Mesenchymal stem cell (in vitro differentiated cells and primary cell): ENCODE measurements around the gene TRPV3.

Experiments used
- DNase-seq: peaks from one replicate; pipeline ENCODE4 v3.0.0-alpha.2; 2013
- H2AFZ ChIP-seq: one replicate; pipeline ENCODE4 v1.6.1; 2013; ENCODE audit warnings: low read depth, mild to moderate bottlenecking, control low read depth, inconsistent platforms, low read length, moderate library complexity
- H2AK5ac ChIP-seq: 2 replicates; pipeline ENCODE4 v1.6.1; 2013; ENCODE audit warnings: low read length, moderate library complexity, mild to moderate bottlenecking, inconsistent platforms; ENCODE audit not compliant: severe bottlenecking
- H2BK120ac ChIP-seq: one replicate; pipeline ENCODE4 v1.6.1; 2013; ENCODE audit warnings: low read depth, mild to moderate bottlenecking, inconsistent platforms, low read length, moderate library complexity
- H2BK12ac ChIP-seq, 2 experiments: one replicate each; pipeline ENCODE4 v1.6.1; 2013; ENCODE audit warnings: inconsistent platforms in 2 of 2, low read length in 2 of 2, mild to moderate bottlenecking in 2 of 2, moderate library complexity in 2 of 2, control low read depth in 1 of 2
- H2BK15ac ChIP-seq: one replicate; pipeline ENCODE4 v1.6.1; 2013; ENCODE audit warnings: mild to moderate bottlenecking, low read depth, inconsistent platforms; ENCODE audit not compliant: poor library complexity, severe bottlenecking
- H2BK5ac ChIP-seq: 2 replicates; pipeline ENCODE4 v1.6.1; 2013; ENCODE audit warnings: low read depth, mild to moderate bottlenecking, low read length, control low read depth, inconsistent platforms; ENCODE audit not compliant: poor library complexity, severe bottlenecking
- H3K14ac ChIP-seq, 2 experiments: one replicate each; pipeline ENCODE4 v1.6.1; 2013; ENCODE audit warnings: inconsistent platforms in 2 of 2, low read length in 2 of 2, control low read depth in 1 of 2, mild to moderate bottlenecking in 1 of 2, moderate library complexity in 1 of 2
- H3K18ac ChIP-seq, 2 experiments: one replicate each; pipeline ENCODE4 v1.6.1; 2013; ENCODE audit warnings: inconsistent platforms in 2 of 2, low read length in 2 of 2, control low read depth in 1 of 2, low read depth in 1 of 2, mild to moderate bottlenecking in 1 of 2
- H3K23ac ChIP-seq, 2 experiments: one replicate each; pipeline ENCODE4 v1.6.1; 2013; ENCODE audit warnings: inconsistent platforms in 2 of 2, low read length in 2 of 2, mild to moderate bottlenecking in 2 of 2, moderate library complexity in 2 of 2, control low read depth in 1 of 2
- H3K27ac ChIP-seq: 2 replicates; pipeline ENCODE4 v1.5.1; 2013; ENCODE audit warnings: mild to moderate bottlenecking, moderate library complexity, low read length, control low read depth, inconsistent platforms; ENCODE audit not compliant: poor library complexity, severe bottlenecking
- H3K27me3 ChIP-seq, 2 experiments: 2 replicates each; pipeline versions ENCODE4 v1.6.1 to v1.7.0; 2013; ENCODE audit warnings: low read length in 2 of 2, mild to moderate bottlenecking in 2 of 2, moderate library complexity in 2 of 2, control low read depth in 1 of 2, inconsistent platforms in 1 of 2; ENCODE audit not compliant: control insufficient read depth in 1 of 2, insufficient read depth in 1 of 2
- H3K36me3 ChIP-seq, 2 experiments: 2 replicates each; pipeline versions ENCODE4 v1.6.1 to v1.7.0; 2013; ENCODE audit warnings: low read length in 2 of 2, control low read depth in 1 of 2, inconsistent platforms in 1 of 2, low read depth in 1 of 2, mild to moderate bottlenecking in 1 of 2; ENCODE audit not compliant: insufficient read depth in 2 of 2, control insufficient read depth in 1 of 2
- H3K4ac ChIP-seq, 2 experiments: one replicate each; pipeline ENCODE4 v1.6.1; 2013; ENCODE audit warnings: inconsistent platforms in 2 of 2, low read length in 2 of 2, mild to moderate bottlenecking in 2 of 2, moderate library complexity in 2 of 2, control low read depth in 1 of 2, low read depth in 1 of 2
- H3K4me1 ChIP-seq: 2 replicates; pipeline ENCODE4 v1.6.1; 2013; ENCODE audit warnings: low read depth, low read length, control low read depth; ENCODE audit not compliant: control insufficient read depth, insufficient read depth
- H3K4me2 ChIP-seq: 2 replicates; pipeline ENCODE4 v1.6.1; 2013; ENCODE audit warnings: low read length, mild to moderate bottlenecking, inconsistent platforms; ENCODE audit not compliant: poor library complexity, severe bottlenecking
- H3K4me3 ChIP-seq, 2 experiments: 2 replicates each; pipeline versions ENCODE4 v1.5.1 to v1.7.0; 2013; ENCODE audit warnings: low read length in 2 of 2, mild to moderate bottlenecking in 2 of 2, control low read depth in 1 of 2, low read depth in 1 of 2; ENCODE audit not compliant: insufficient read depth in 1 of 2
- H3K79me1 ChIP-seq: replicated peaks from 2 replicates; pipeline ENCODE4 v1.6.1; 2013; ENCODE audit warnings: mild to moderate bottlenecking, control low read depth, low read length, inconsistent platforms; ENCODE audit not compliant: poor library complexity, severe bottlenecking
- H3K9ac ChIP-seq: 2 replicates; pipeline ENCODE4 v1.7.0; 2013; ENCODE audit warnings: mild to moderate bottlenecking, low read length, moderate library complexity
- H3K9me3 ChIP-seq: 2 replicates; pipeline ENCODE4 v1.7.0; 2013; ENCODE audit warnings: mild to moderate bottlenecking, low read length; ENCODE audit not compliant: control insufficient read depth
- H4K8ac ChIP-seq: one replicate; pipeline ENCODE4 v1.6.1; 2013; ENCODE audit warnings: inconsistent platforms, mild to moderate bottlenecking, low read length, moderate library complexity
- H4K91ac ChIP-seq: one replicate; pipeline ENCODE4 v1.6.1; 2013; ENCODE audit warnings: mild to moderate bottlenecking, low read length, inconsistent platforms
- WGBS: methylation state at CpG from one replicate; pipeline ENCODE4 v1.1.7; 2013; ENCODE audit warnings: mixed read lengths; 5-methylcytosine and 5-hydroxymethylcytosine counted together

The TRPV3 gene

GRCh38 chr17:3534881-3535252, 22.7 kb downstream of the TRPV3 start:
- no peak overlapping the region for H2AK5ac ChIP-seq
- 72% methylated on average over 3 of the region's 3 CpGs for WGBS
- no peak overlapping the region for H4K91ac ChIP-seq

GRCh38 chr17:3533752-3534151, 23.9 kb downstream of the TRPV3 start:
- DNase-seq, result no peak
- no peak overlapping the region for H3K4me2 ChIP-seq
- no peak overlapping the region for H3K27ac ChIP-seq
- H3K23ac ChIP-seq, result no peak overlapping the region
- H2BK15ac ChIP-seq, result no peak overlapping the region
- no peak overlapping the region for H3K9ac ChIP-seq
- H2AK5ac ChIP-seq, result no peak overlapping the region
- no peaks in the 10 kb centered on the region for H3K79me1 ChIP-seq
- no peak overlapping the region for H3K4me3 ChIP-seq
- peaks cover 17% of the 10 kb centered on the region for H3K4me1 ChIP-seq
- no peak overlapping the region for H4K91ac ChIP-seq
- H2BK120ac ChIP-seq, result no peak overlapping the region
- no peak overlapping the region for H3K4ac ChIP-seq
- 95% methylated on average over 3 of the region's 5 CpGs for WGBS
- H3K27me3 ChIP-seq, result no peaks in the 10 kb centered on the region
- H2AFZ ChIP-seq, result no peak overlapping the region
- H3K36me3 ChIP-seq, result peaks cover 0 to 6% of the 10 kb centered on the region in 2 experiments
- H2BK12ac ChIP-seq, result no peak overlapping the region
- H3K9me3 ChIP-seq, result no peaks in the 10 kb centered on the region
- H3K14ac ChIP-seq, result no peak overlapping the region
- H2BK5ac ChIP-seq, result no peak overlapping the region
- no peak overlapping the region for H4K8ac ChIP-seq
- no peak overlapping the region for H3K18ac ChIP-seq

More at GRCh38 chr17:3534881-3535252, 22.7 kb downstream of the TRPV3 start:
- peaks cover 0 to 6% of the 10 kb centered on the region in 2 experiments for H3K36me3 ChIP-seq
- no peak overlapping the region for H2BK12ac ChIP-seq
- DNase-seq, result peak; percentile 18
- H3K4me1 ChIP-seq, result peaks cover 13% of the 10 kb centered on the region
- no peak overlapping the region for H3K23ac ChIP-seq
- H3K4me3 ChIP-seq, result peak overlapping the region in 1 of 2 experiments; percentile 22
- no peak overlapping the region for H3K27ac ChIP-seq
- peak overlapping the region; percentile 50 for H3K9ac ChIP-seq
- H3K4ac ChIP-seq, result no peak overlapping the region
- H2BK5ac ChIP-seq, result no peak overlapping the region
- H3K27me3 ChIP-seq, result no peaks in the 10 kb centered on the region
- H2BK15ac ChIP-seq, result no peak overlapping the region
- H4K8ac ChIP-seq, result no peak overlapping the region
- H2BK120ac ChIP-seq, result no peak overlapping the region
- H3K18ac ChIP-seq, result no peak overlapping the region
- no peaks in the 10 kb centered on the region for H3K9me3 ChIP-seq
- no peak overlapping the region for H2AFZ ChIP-seq
- H3K4me2 ChIP-seq, result no peak overlapping the region
- H3K14ac ChIP-seq, result no peak overlapping the region
- H3K79me1 ChIP-seq, result no peaks in the 10 kb centered on the region

GRCh38 chr17:3532859-3533142, 24.8 kb downstream of the TRPV3 start:
- Histone ChIP-seq H3K79me1 (no peaks in the 10 kb centered on the region), H3K27ac (no peak overlapping the region), H3K9ac (no peak overlapping the region), H3K4ac (no peak overlapping the region), H3K36me3 (peaks cover 2 to 6% of the 10 kb centered on the region in 2 experiments), H2BK5ac (no peak overlapping the region), H2AK5ac (no peak overlapping the region), H3K14ac (no peak overlapping the region), H3K4me3 (peak overlapping the region in 1 of 2 experiments; percentile 21), H2BK15ac (no peak overlapping the region), H3K4me1 (peaks cover 17% of the 10 kb centered on the region), H3K18ac (no peak overlapping the region), H4K8ac (no peak overlapping the region), H3K4me2 (no peak overlapping the region), H2BK12ac (no peak overlapping the region), H3K27me3 (no peaks in the 10 kb centered on the region), H2AFZ (no peak overlapping the region), H4K91ac (no peak overlapping the region), H3K9me3 (no peaks in the 10 kb centered on the region), H3K23ac (peak overlapping the region in 1 of 2 experiments; percentile 15), H2BK120ac (no peak overlapping the region)
- no peak for DNase-seq
- 95% methylated on average over 10 of the region's 10 CpGs for WGBS

- Histone ChIP-seq H3K4me3 (no peak overlapping the region), H4K91ac (no peak overlapping the region), H4K8ac (no peak overlapping the region), H3K4me1 (peaks cover 17% of the 10 kb centered on the region), H2BK12ac (no peak overlapping the region), H3K18ac (no peak overlapping the region), H2BK120ac (no peak overlapping the region), H2AK5ac (no peak overlapping the region), H2BK15ac (peak overlapping the region; percentile 2), H3K27ac (no peak overlapping the region), H3K36me3 (peaks cover 6 to 7% of the 10 kb centered on the region in 2 experiments), H3K9ac (no peak overlapping the region), H2AFZ (no peak overlapping the region), H3K4ac (no peak overlapping the region), H3K23ac (peak overlapping the region in 1 of 2 experiments; percentile 15), H3K9me3 (no peaks in the 10 kb centered on the region), H3K14ac (no peak overlapping the region), H3K27me3 (no peaks in the 10 kb centered on the region), H2BK5ac (no peak overlapping the region), H3K4me2 (no peak overlapping the region), H3K79me1 (no peaks in the 10 kb centered on the region)
- no peak for DNase-seq
- WGBS, result 92% methylated on average over 36 of the region's 36 CpGs
Observed at GRCh38 chr17:3532106-3532858, 25.3 kb downstream of the TRPV3 start.
